ENCODE results near the gene KMT2A. TPM values are rescaled to one million over a fixed set of nuclear protein-coding genes. Genes with fewer than 3 reads are reported as not detected.

KMT2A gene
- total RNA-seq, 1 experiment from 2014 or later: 62.0 TPM

- no peaks in the 10 kb centered on the region for H4K20me1 ChIP-seq (ENCODE audit: control insufficient read depth, insufficient read depth, insufficient read length)
- H3K9ac ChIP-seq (ENCODE audit: extremely low read depth, insufficient read length, low read length): no peak overlapping the region
- no peak overlapping the region for H3K56ac ChIP-seq (ENCODE audit: insufficient read length, low read depth, low read length)
- no CpG with 5 or more reads among the region's 2 CpGs for WGBS (ENCODE audit: extremely low coverage, insufficient read length, low lambda C conversion rate)
- no peak overlapping the region for H4K5ac ChIP-seq (ENCODE audit: insufficient read length, low read depth, low read length)
- no peak overlapping the region for H3K23ac ChIP-seq (ENCODE audit: insufficient read length, low read depth, low read length)
- Mint-ChIP-seq H3K36me3 (ENCODE audit: insufficient read depth in 1 of 3, low read depth in 3 of 3) (peaks cover 6 to 43% (median 12%) of the 10 kb centered on the region in 3 experiments; a peak in 6 of 7 replicates), H3K9me3 (no peaks in the 10 kb centered on the region), H3K4me1 (peaks cover 43 to 55% of the 10 kb centered on the region in 2 experiments), H3K4me3 (no peak overlapping the region), H3K27ac (no peak overlapping the region), H3K27me3 (ENCODE audit: low read depth) (no peaks in the 10 kb centered on the region)
- no peak overlapping the region for H2AK5ac ChIP-seq (ENCODE audit: insufficient read length, low read length)
- no peak for DNase-seq
- no peak overlapping the region for H2BK15ac ChIP-seq (ENCODE audit: low read depth, low read length)
- no peak overlapping the region for H2BK12ac ChIP-seq (ENCODE audit: insufficient read length, low read depth, low read length)
- H3K14ac ChIP-seq (ENCODE audit: insufficient read depth, low read length): no peak overlapping the region
- peaks cover 47% of the 10 kb centered on the region; the same call in 1 of the 2 replicates for H3K79me2 ChIP-seq (ENCODE audit: insufficient read depth, low read length)
- H3K4me2 ChIP-seq (ENCODE audit: insufficient read depth, insufficient read length, low read length): no peak overlapping the region
- no peaks in the 10 kb centered on the region for H3K23me2 ChIP-seq (ENCODE audit: insufficient read length, low read depth, low read length, poor library complexity, severe bottlenecking)
- no peak overlapping the region for H2BK20ac ChIP-seq (ENCODE audit: low read depth, low read length, poor library complexity, severe bottlenecking)
- H3K4ac ChIP-seq (ENCODE audit: low read depth, low read length): no peak overlapping the region
- H3K79me1 ChIP-seq (ENCODE audit: insufficient read depth, low read depth, low read length, poor library complexity, severe bottlenecking): peaks cover 10% of the 10 kb centered on the region
- H4K8ac ChIP-seq (replicated peaks; ENCODE audit: insufficient read length, low read depth, low read length): no peak overlapping the region
- no peak overlapping the region for H3T11ph ChIP-seq (ENCODE audit: low read length)
- H3K27me3 ChIP-seq (ENCODE audit: insufficient read depth, low read length): no peaks in the 10 kb centered on the region
- no peaks in the 10 kb centered on the region for H3K9me3 ChIP-seq (ENCODE audit: control insufficient read depth, low read depth, low read length)
- H3K4me1 ChIP-seq (ENCODE audit: insufficient read depth, low read length): 0 out of 2 replicates have a peak, but pooled peaks cover 4% of the 10 kb centered on the region
- no peak overlapping the region for H2AFZ ChIP-seq (ENCODE audit: low read length)
- no peak overlapping the region for H4K91ac ChIP-seq (ENCODE audit: insufficient read length, low read depth, low read length)
- no peak overlapping the region for H3K18ac ChIP-seq (ENCODE audit: insufficient read length, low read depth, low read length)
- no peak overlapping the region for H2BK5ac ChIP-seq (ENCODE audit: insufficient read length, low read length)
- TF ChIP-seq CTCF (conservative IDR thresholded peaks at IDR 0.05): no peak
- no peak overlapping the region for H2BK120ac ChIP-seq (ENCODE audit: low read depth, low read length, poor library complexity, severe bottlenecking)
- H3K27ac ChIP-seq (ENCODE audit: insufficient read length, low read depth, low read length): no peak overlapping the region
Measured at GRCh38 chr11:118443590-118444218, 7.4 kb downstream of the KMT2A start.
